Keratinocyte (primary cell): ENCODE data around the gene TOM1L2. TPM values are rescaled to one million over a fixed set of nuclear protein-coding genes. Genes with fewer than 3 reads are reported as not detected.

Experiments used
- DNase-seq: peaks from one replicate; pipeline ENCODE4 v3.0.0-alpha.2; 2011; ENCODE audit warnings: low read depth, missing footprints, low spot score
- FAIRE-seq: peaks from 2 replicates; lab custom pipeline; 2011; peaks lifted over from hg19 to GRCh38; lab: Jason Lieb, UNC
- H2AFZ ChIP-seq: 2 replicates; pipeline ENCODE4 v1.6.0; 2012; ENCODE audit warnings: low read length, control low read depth, inconsistent platforms; ENCODE audit not compliant: control insufficient read depth
- H3K27ac ChIP-seq: 2 replicates; pipeline ENCODE4 v1.5.1; 2011; ENCODE audit warnings: low read length; ENCODE audit not compliant: control insufficient read depth, insufficient read depth
- H3K27me3 ChIP-seq: 3 replicates; pipeline ENCODE4 v1.6.0; 2011; ENCODE audit warnings: low read length; ENCODE audit not compliant: control insufficient read depth, insufficient read depth; ENCODE audit errors: extremely low read depth
- H3K36me3 ChIP-seq, 2 experiments: 2 replicates in 1 of 2; 3 replicates in 1 of 2; pipeline ENCODE4 v1.5.1; 2011; ENCODE audit warnings: low read length in 2 of 2, mild to moderate bottlenecking in 1 of 2; ENCODE audit not compliant: control insufficient read depth in 2 of 2, insufficient read depth in 2 of 2; ENCODE audit errors: extremely low read depth in 1 of 2
- H3K4me1 ChIP-seq: 3 replicates; pipeline ENCODE4 v1.5.1; 2011; ENCODE audit warnings: low read length; ENCODE audit not compliant: control insufficient read depth, insufficient read depth; ENCODE audit errors: extremely low read depth
- H3K4me2 ChIP-seq: 3 replicates; pipeline ENCODE4 v1.6.0; 2011; ENCODE audit warnings: low read depth, low read length; ENCODE audit not compliant: control insufficient read depth, insufficient read depth; ENCODE audit errors: extremely low read depth
- H3K4me3 ChIP-seq, 3 experiments: fragments of 200-600 bp in 1 of 3; sonication (generic) in 1 of 3; 2 replicates in 2 of 3; 3 replicates in 1 of 3; pipeline ENCODE4 v1.5.1; 2011 to 2016; ENCODE audit warnings: low read length in 3 of 3, mild to moderate bottlenecking in 3 of 3, control low read depth in 2 of 3, inconsistent platforms in 1 of 3, low read depth in 1 of 3, mixed read lengths in 1 of 3, mixed run types in 1 of 3, moderate library complexity in 1 of 3; ENCODE audit not compliant: control insufficient read depth in 2 of 3, insufficient read depth in 2 of 3; ENCODE audit errors: extremely low read depth in 1 of 3
- H3K79me2 ChIP-seq: 2 replicates; pipeline ENCODE4 v1.6.0; 2012; ENCODE audit warnings: low read length; ENCODE audit not compliant: control insufficient read depth, insufficient read depth
- H3K9ac ChIP-seq: 3 replicates; pipeline ENCODE4 v1.6.0; 2011; ENCODE audit warnings: low read length; ENCODE audit not compliant: control insufficient read depth, insufficient read depth; ENCODE audit errors: extremely low read depth
- H3K9me1 ChIP-seq: 3 replicates; pipeline ENCODE4 v1.6.0; 2011; ENCODE audit warnings: low read length; ENCODE audit not compliant: control insufficient read depth, insufficient read depth; ENCODE audit errors: extremely low read depth
- H3K9me3 ChIP-seq: 2 replicates; pipeline ENCODE4 v1.5.1; 2012; ENCODE audit warnings: low read depth, low read length; ENCODE audit not compliant: control insufficient read depth
- H4K20me1 ChIP-seq: 3 replicates; pipeline ENCODE4 v1.6.0; 2011; ENCODE audit warnings: low read length; ENCODE audit not compliant: control insufficient read depth, insufficient read depth; ENCODE audit errors: extremely low read depth
- CTCF ChIP-seq, 3 experiments: IDR thresholded peaks in 1 of 3; conservative IDR thresholded peaks in 1 of 3; optimal IDR thresholded peaks in 1 of 3; 2 replicates in 2 of 3; 3 replicates in 1 of 3; pipeline versions ENCODE3 to v1.5.1; 2011; ENCODE audit warnings: low read length in 3 of 3, mild to moderate bottlenecking in 3 of 3, moderate library complexity in 2 of 3, control low read depth in 1 of 3, inconsistent platforms in 1 of 3; ENCODE audit not compliant: insufficient read depth in 2 of 3; ENCODE audit errors: extremely low read depth in 1 of 3
- EZH2 ChIP-seq: IDR thresholded peaks from one replicate; pipeline ENCODE4 v1.6.1; 2012; ENCODE audit warnings: inconsistent platforms, mild to moderate bottlenecking, low read length, moderate library complexity
- dilution Hi-C: fragments of 300-500 bp; cut with MboI; formaldehyde crosslinking; loops from one replicate; pipeline ENCODE4 v1.7.0; 2020; ENCODE audit warnings: low sequenced_read_pairs; ENCODE audit not compliant: extremely low pct_ligation_motif_present
- polyA plus RNA-seq, 5 experiments: library from polyadenylated mRNA; depleted of rRNA in 3 of 5; stranded (reverse) in 3 of 5; stranded (forward) in 1 of 5; unstranded in 1 of 5; fragments of >200 nt; gene quantifications; 1 replicate in 1 of 5; 2 replicates in 3 of 5; 3 replicates in 1 of 5; pipeline versions ENCODE4 v1.2.1 to v1.2.3, GENCODE V29; 2011 to 2012; ENCODE audit warnings: missing spikeins in 2 of 5, low read depth in 1 of 5, low replicate concordance in 1 of 5

Gene TOM1L2
- polyA plus RNA-seq, 1 donor (not counting 4 experiments of a cell fraction or from before 2014, with no cell fraction given), result 36.3 TPM

DNA sequence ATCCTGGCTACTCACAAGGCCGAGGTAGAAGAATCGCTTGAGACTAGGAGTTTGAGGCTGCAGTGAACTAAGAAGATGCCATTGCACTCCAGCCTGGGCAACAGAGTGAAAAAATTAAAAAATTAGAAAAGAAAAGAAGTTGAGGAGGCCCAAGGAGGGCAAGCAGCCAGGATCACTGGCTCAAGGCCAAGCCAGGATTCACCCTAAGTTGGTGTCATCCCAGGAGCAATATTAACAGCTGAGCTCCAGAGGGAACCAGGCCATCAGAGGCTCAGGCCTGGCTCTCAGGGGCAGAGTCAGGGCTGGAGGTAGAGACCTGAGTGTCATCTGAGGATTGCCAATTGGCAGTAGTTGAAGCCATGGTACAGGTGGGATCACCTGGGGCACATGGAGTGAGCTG lies 21.2 kb upstream of the TOM1L2 start:
- H3K27me3 ChIP-seq, result no peaks in the 10 kb centered on the region
- no peaks in the 10 kb centered on the region for H3K9me3 ChIP-seq
- no peaks in the 10 kb centered on the region for H4K20me1 ChIP-seq
- H2AFZ ChIP-seq, result no peak overlapping the region
- H3K4me3 ChIP-seq, result no peak overlapping the region
- dilution Hi-C loops, result no loop called here
- H3K9ac ChIP-seq, result no peak overlapping the region
- H3K4me2 ChIP-seq, result no peak overlapping the region
- H3K27ac ChIP-seq, result no peak overlapping the region
- peaks cover 26% of the 10 kb centered on the region for H3K4me1 ChIP-seq
- no peak for DNase-seq
- H3K36me3 ChIP-seq, result no peaks in the 10 kb centered on the region
- no peaks in the 10 kb centered on the region for H3K79me2 ChIP-seq
- H3K9me1 ChIP-seq, result no peaks in the 10 kb centered on the region
- TF ChIP-seq EZH2 (no peak), CTCF (optimal IDR thresholded peaks at IDR 0.05 in 1 of 3, IDR thresholded peaks at IDR 0.05 in 1 of 3, conservative IDR thresholded peaks at IDR 0.05 in 1 of 3; ENCODE audit: extremely low read depth in 1 of 3, insufficient read depth in 2 of 3, low read length in 3 of 3) (no peak)
- no peak for FAIRE-seq

GRCh38 chr17:17990282-17990681 lies 18.1 kb upstream of the TOM1L2 start:
- peak overlapping the region; percentile 83 for H3K27ac ChIP-seq
- peak; percentile 77 for FAIRE-seq
- dilution Hi-C loops, result no loop called here

More at GRCh38 chr17:17990282-17990681, 18.1 kb upstream of the TOM1L2 start:
- H4K20me1 ChIP-seq, result no peaks in the 10 kb centered on the region
- H3K79me2 ChIP-seq, result no peaks in the 10 kb centered on the region
- no peaks in the 10 kb centered on the region for H3K36me3 ChIP-seq
- no peak overlapping the region for H3K4me3 ChIP-seq
- TF ChIP-seq CTCF (optimal IDR thresholded peaks at IDR 0.05 in 1 of 3, IDR thresholded peaks at IDR 0.05 in 1 of 3, conservative IDR thresholded peaks at IDR 0.05 in 1 of 3; ENCODE audit: extremely low read depth in 1 of 3, insufficient read depth in 2 of 3, low read length in 3 of 3) (no peak), EZH2 (no peak)
- no peak overlapping the region for H2AFZ ChIP-seq
- no peaks in the 10 kb centered on the region for H3K9me3 ChIP-seq
- no peaks in the 10 kb centered on the region for H3K27me3 ChIP-seq
- H3K9ac ChIP-seq, result peak overlapping the region; percentile 46
- peak overlapping the region; percentile 34 for H3K4me2 ChIP-seq
- H3K4me1 ChIP-seq, result peaks cover 26% of the 10 kb centered on the region
- peak; percentile 55 for DNase-seq
- H3K9me1 ChIP-seq, result no peaks in the 10 kb centered on the region
